Omental fat pad (tissue), 4 donors: ENCODE results near the gene RPGRIP1L. TPM values are rescaled to one million over a fixed set of nuclear protein-coding genes. Genes with fewer than 3 reads are reported as not detected.

Experiments used
- ATAC-seq: fragments of 150-250 bp; one replicate; pipeline ENCODE4 v1.9.1; 2016; ENCODE audit warnings: mild to moderate bottlenecking, moderate library complexity; ENCODE audit not compliant: low FRiP score
- DNase-seq: peaks from one replicate; pipeline ENCODE4 v3.0.0-alpha.2; 2019; ENCODE audit warnings: low spot score
- total RNA-seq, 4 donors: library from RNA; depleted of rRNA; stranded (reverse); fragments of >200 nt; gene quantifications; one replicate each; pipeline ENCODE4 v1.1.0, GENCODE V29; 2016
- TF ChIP-seq, protein P1 (sequence below), 3 donors: fragments of 450-650 bp; IDR thresholded peaks; one replicate each; pipeline ENCODE4 v1.5.1; 2016 to 2017; ENCODE audit warnings: antibody characterized with exemption in 3 of 3, mild to moderate bottlenecking in 3 of 3, moderate library complexity in 2 of 3

RPGRIP1L gene
- total RNA-seq, 4 donors from 2014 or later, result 3.2 to 5.0 (median 4.1) TPM

DNA sequence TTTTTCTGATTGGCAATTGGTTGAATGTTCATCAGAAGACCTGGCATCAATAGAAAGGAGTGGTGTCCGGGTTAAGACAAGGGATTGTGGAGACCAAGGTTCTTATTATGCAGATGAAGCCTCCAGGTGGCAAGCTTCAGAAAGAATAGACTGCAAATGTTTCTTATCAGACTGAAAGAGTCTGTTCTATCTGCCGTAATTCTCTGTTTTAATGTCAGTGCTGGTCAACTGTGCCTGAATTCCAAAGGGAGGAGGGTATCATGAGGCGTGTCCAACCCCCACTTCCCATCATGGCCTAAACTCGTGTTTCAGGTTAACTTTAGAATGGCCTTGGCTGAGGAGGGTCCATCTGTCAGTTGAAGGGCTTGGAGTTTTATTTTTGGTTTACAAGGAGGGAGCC, 140.2 kb downstream of the RPGRIP1L start:
- ATAC-seq, result no peak
- no peak for DNase-seq
- TF ChIP-seq, protein P1, sequence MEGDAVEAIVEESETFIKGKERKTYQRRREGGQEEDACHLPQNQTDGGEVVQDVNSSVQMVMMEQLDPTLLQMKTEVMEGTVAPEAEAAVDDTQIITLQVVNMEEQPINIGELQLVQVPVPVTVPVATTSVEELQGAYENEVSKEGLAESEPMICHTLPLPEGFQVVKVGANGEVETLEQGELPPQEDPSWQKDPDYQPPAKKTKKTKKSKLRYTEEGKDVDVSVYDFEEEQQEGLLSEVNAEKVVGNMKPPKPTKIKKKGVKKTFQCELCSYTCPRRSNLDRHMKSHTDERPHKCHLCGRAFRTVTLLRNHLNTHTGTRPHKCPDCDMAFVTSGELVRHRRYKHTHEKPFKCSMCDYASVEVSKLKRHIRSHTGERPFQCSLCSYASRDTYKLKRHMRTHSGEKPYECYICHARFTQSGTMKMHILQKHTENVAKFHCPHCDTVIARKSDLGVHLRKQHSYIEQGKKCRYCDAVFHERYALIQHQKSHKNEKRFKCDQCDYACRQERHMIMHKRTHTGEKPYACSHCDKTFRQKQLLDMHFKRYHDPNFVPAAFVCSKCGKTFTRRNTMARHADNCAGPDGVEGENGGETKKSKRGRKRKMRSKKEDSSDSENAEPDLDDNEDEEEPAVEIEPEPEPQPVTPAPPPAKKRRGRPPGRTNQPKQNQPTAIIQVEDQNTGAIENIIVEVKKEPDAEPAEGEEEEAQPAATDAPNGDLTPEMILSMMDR (IDR thresholded peaks at IDR 0.05), result no peak

DNA sequence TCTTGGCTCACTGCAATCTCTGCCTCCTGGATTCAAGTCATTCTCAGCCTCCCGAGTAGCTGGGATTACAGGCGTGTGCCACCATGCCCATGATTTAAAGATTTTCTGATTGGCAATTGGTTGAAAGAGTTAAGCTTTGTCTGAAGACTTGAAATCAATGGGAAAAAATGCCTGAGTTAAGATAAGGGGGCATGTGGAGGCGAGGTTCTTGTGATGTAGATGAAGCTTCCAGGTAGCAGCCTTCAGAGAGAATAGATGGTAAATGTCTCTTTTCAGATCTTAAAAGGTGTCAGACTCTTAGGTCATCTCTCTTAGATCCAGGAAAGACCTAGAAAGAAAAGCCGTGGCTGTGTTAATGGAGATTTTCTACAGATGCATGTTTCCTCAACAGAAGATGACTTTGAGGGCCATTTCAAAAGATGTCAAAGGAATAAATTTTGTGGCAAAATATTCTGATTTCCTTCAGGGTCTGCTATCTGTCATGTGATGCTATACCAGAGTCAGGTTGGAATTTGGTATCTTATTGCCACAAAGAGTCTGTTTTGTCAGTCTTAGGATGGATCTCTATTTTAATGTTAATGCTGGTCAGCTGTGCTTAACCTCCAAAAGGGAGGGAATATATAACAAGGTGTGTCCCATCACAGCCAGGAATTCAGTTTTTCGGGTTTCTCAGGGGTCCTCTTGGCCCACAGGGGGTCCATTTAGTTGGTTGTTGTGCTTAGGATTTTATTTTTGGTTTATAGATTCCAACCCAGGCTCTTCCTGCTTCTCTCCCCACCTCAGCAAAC, 142.4 kb downstream of the RPGRIP1L start:
- DNase-seq (no peak), ATAC-seq (no peak)
- TF ChIP-seq, protein P1 (IDR thresholded peaks at IDR 0.05), result no peak

DNA sequence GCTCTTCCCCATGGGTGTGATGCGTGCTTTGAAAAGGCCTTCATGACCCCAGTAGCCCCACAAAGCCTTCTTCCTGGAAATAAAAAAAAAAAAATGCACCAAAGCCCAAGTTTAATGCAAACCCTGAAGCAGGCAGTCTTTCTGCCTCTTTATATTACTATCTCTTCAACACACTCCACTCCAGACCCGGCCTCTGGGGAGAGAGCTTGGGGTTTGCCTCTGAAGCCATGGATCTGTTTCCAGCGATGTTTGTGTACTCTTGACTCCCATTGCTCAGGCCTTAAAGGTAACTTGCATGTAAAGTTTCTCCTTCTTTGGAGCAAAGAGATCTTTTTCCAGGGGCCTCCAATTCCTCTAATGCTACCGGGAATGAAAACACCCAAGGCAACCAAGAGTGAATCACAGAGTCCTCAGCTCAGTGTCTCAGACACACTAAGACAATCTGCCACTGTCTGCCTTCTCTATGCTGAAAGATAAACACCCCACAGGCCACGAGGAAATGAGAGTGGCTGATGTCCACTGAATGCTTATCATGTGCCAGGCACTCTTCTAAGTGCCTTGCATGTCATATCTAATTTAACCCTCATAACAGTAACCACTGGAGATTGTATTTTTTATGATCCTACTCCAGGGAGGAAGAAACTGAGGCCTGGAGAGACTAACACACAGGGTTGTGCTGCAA, 144.2 kb downstream of the RPGRIP1L start:
- TF ChIP-seq, protein P1 (IDR thresholded peaks at IDR 0.05), result no peak
- DNase-seq, result no peak
- no peak for ATAC-seq

DNA sequence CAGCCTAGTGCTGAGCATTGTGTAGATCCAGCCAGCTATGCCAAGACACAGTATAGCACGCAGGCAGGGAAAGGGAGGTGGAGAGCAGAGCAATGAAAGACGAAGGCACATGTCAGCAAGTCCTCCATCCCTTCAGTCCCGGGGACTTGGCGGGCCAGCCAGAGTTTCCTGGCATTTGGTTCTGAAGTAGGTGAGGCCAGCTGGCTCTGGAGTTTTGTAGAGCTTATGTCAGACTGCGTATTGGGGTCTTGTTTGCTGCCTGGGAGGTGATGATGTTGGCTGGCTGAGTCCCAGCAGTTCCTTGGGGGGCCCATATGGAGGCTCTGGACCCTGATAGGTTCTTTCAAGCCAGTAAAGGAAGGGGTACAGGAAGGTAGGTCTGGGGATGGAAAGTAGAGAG, 144.9 kb downstream of the RPGRIP1L start:
- TF ChIP-seq, protein P1 (IDR thresholded peaks at IDR 0.05), result no peak
- DNase-seq, result no peak
- ATAC-seq, result no peak

DNA sequence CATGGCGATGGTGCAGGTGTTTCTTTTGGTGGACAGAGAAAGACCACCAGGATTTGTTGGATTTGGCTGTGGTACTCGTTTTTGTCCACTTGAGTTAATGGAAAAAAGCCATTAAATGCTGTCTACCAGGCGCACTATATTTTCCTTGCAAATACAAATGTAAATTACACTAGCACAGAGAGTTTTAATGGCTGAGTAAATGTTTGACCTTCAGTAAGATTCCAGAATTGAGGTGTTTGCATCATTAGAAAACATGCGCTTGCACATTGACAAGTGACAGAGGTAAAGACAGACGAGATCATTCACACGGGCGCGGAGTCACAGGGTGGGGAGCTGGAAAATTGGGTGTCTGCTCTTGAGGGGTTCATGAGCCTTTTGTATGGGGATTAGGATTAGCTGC, 147.1 kb downstream of the RPGRIP1L start:
- no peak for ATAC-seq
- TF ChIP-seq, protein P1 (IDR thresholded peaks at IDR 0.05), result no peak
- DNase-seq, result no peak

DNA sequence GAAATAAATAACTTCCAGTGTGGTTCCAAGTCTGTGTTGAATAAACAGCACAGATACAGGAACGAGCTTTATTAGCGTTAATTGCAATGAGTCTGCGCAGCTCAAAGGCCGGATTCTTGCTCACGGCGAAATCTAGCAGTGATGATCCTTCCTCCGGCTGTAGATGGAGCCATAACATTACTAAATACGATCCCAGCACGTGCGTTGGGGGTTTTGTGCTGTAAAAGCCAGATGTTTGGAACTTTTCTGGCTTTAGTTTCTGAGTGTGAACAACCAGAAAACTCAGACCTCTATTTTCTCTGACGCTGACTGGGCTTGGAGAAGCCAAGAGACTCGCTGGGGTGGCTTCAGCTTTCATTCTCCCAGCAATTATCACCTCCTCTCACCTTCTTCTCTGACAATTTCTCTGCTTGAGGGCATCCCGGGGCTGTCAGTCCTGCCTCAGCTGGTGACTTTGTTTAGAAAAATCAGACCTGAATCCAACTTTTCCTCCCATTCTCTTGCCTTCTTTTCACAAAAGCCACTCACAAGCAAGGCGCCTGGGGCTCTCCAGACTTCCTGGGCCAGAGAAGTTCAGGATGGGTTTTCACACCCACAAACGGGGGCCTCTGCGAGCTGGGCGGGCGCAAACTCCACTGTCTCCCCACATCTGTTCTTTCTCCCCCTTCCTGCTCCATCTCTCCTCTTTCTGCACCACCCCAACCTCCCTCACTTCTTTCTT, 153.5 kb downstream of the RPGRIP1L start:
- TF ChIP-seq, protein P1 (IDR thresholded peaks at IDR 0.05), result no peak
- ATAC-seq, result peak; percentile 58
- DNase-seq, result peak; percentile 25

Other genes with a start within 250 kb of the RPGRIP1L start
- gene AKTIP, start 200.7 kb downstream of the RPGRIP1L start, total RNA-seq, result 10 to 100 TPM; 22.6 to 57.4 (median 37.6) TPM
- 10 to 100 TPM; 70.9 to 89.7 (median 86.8) TPM for gene FTO, start 297 bp upstream of the RPGRIP1L start, total RNA-seq